ELF-1 (cell line): ENCODE results near the gene IL17REL.

Experiments used
- DNase-seq: peaks from one replicate; pipeline ENCODE4 v3.0.0-alpha.2; 2016; ENCODE audit warnings: low read depth, low spot score

Gene IL17REL

DNA sequence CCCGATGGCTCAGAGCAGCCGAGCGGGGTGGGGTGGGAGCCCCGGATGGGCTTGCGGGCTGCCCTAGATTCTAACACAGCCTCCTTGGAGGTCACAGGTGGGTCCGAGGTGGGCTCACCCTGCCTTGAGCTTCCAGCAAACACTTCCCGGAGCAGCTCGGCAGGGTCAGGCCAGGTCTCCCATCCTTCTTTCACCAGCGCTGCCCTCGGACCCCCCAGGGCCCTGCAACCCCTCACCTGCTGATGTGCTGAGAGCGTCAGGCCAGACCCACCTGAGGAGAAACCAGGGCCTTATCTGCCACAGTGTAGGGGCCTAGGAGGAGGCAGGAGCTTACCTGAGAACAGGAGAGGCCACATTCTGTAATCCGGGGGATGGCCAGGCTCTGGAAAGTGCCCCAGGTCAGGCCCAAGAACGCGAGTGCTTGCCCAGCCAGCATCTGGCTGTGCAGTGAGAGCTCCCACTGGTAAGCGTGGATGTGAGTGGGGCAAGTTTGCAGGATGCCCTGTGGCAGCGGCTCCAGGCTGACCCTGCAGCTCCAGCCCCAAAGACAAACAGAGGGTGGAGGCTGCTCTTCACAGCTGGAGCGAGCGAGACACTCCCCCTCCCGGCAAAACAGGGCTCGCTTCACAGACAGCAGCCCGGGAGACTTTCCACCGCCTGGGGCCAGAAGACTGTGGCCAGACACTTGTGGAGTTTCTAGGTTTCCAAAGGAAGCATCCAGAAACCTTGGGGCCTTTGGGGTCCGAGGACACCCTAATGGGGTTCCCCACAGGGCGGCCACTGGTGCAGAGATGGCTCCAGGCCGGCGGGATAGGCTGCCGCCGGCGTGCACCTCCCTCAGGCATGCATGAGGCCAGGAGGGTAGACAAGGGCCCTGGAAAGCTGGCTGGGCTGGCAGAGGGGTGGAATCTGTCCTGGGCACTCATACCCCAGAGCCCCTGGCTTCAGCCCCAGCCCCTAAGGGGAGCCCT lies at the start of gene IL17REL:
TSS of gene IL17REL (minus strand) at position 555 of the 971 bp plus-strand sequence. CDS start at position 436, 119 bp downstream.
- peak; percentile 62 for DNase-seq

DNA sequence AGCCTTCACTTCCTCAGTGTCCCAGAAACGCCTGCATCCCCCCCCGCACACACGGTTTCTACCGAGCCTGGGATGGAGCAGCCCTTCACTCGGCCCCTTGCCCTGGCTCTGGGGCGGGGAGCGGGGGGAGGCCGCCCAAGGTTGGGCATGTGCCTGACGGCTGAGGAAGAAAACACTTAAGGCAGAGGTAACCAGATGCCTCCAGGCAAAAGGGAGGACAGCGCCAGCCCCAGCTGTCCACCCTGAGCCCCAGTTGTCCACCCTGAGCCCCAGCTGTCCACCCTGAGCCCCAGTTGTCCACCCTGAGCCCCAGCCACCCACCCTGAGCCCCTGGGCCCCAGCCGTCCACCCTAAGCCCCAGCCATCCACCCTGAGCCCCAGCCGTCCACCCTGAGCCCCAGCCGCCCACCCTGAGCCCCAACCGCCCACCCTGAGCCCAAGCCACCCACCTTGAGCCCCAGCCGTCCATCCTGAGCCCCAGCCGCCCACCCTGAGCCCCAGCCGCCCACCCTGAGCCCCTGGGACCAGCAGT lies 49.3 kb upstream of the IL17REL start:
- DNase-seq: no peak

DNA sequence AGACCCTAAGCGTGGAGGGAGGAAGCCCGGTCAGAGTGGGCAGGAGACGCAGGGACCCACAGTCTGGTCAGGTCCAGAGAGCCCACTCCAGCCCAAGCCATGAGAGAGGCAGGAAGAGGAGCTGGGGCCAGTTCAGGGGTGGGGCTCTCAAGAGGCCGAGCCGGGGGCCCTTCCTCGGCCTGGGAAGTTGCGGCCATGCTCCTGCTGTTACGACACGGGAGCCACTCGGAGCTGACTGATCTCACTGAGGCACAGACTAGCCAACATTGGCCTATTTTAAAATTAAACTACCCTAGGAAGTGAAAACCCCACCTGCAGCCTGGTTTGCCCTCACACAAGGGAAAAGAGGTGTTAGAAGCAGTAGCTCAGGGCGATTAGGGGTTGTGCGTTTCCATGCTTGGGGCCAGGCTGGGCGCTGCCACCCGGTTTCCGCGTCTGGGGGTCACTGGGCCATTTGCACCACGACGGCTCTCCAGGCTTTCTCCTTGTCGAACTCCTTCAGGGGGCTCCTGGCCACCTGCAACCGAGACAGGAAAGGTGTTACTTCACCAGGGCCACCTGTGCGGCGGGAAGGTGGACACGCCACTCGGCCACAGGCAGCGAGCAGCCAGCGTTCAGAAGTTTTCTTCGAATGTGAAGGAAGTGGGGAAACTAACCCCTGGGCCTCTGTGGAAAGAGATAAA lies 48.7 kb upstream of the IL17REL start:
- no peak for DNase-seq

- DNase-seq: peak; percentile 77
Measured at GRCh38 chr22:50060441-50061140, 48.0 kb upstream of the IL17REL start.

- peak; percentile 24 for DNase-seq
Measured at GRCh38 chr22:50059881-50060262, 47.3 kb upstream of the IL17REL start.

GRCh38 chr22:50058906-50059880 lies 46.6 kb upstream of the IL17REL start:
- peak; percentile 55 for DNase-seq

DNA sequence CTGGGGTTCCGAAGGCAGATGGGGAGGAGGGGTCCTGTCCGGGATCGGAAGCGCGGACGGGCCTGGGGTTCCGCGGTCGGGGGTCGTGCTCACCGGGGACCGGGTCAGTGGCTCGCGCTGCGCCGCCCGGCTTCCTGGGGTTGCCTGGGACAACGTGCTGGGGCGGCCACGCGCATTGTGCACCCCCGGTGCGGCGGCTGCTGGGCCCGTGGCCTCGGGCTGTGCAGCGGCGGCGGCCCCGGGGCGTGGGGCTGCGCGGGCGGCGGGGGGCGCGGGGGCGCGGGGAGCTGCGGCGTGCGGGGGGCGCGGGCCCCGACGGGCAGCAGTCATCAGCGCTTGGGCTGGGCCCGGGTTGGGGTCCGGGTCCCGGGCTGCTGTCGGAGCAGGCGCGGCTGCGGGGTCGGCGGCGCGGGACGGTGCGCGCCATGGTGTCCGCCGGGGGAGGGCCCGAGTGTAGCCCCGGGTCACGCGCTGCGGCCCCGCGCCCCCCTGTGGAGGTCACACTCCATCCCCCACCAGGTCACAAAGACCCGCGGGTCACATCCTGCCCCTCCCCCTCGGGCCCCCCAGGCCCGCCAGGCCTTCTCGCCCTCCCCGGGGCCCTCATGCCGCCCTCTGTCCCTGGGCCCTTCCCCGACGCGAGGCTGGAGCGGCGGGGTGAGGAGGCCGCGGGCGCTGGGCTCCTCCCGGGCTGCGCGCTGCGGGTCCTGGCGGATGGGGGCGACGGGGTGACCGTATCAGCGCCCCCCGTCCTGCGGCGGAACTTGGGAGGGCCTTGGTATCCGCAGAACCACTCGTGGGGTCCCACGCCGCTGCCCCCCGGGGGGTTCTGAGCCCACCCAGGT lies 45.7 kb upstream of the IL17REL start, which contains the start of gene TTLL8:
TSS of gene TTLL8 (minus strand) at position 238 of the 845 bp plus-strand sequence.
- DNase-seq: no peak

- no peak for DNase-seq
Measured at GRCh38 chr22:50057278-50058060, 44.9 kb upstream of the IL17REL start.

DNA sequence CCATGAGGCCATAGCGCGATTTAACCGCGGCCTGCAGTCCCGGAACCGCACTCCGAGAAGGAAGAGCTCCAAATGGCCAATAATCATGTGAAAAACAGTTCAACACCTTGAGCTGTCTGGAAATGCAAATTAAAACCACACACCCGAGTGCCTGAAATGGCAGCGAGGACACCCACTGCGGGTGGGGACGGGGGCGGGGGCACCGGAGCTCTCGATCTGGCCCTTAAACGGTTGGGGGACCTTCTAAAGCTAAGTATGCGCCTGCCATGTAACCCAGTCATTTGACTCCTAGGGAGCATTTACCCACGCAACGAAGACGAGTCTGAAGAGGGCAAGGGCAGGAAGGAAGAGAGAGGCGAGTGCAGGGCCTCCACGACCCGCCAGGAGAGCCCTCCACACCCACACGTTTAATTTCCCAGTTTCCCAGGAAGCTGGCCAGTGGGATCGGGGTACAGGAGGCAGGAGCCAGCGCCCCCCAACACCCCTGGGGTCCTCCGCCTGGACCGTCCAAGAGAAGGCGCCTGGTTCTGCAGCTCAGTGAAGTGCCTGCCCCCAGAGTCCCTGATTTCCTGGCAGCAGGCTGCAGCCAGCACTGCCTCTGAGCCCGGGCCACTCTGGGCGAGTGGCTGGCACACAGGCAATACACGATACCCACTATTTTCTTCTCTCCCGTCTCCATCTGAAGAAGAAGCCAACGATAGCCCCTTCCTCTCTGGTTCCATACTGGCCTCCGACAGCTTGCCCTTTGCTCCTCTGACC lies 43.8 kb upstream of the IL17REL start:
- no peak for DNase-seq

- DNase-seq: no peak
Measured at GRCh38 chr22:50053861-50054260, 41.3 kb upstream of the IL17REL start.

GRCh38 chr22:50051930-50052329 lies 39.4 kb upstream of the IL17REL start:
- DNase-seq: no peak

DNA sequence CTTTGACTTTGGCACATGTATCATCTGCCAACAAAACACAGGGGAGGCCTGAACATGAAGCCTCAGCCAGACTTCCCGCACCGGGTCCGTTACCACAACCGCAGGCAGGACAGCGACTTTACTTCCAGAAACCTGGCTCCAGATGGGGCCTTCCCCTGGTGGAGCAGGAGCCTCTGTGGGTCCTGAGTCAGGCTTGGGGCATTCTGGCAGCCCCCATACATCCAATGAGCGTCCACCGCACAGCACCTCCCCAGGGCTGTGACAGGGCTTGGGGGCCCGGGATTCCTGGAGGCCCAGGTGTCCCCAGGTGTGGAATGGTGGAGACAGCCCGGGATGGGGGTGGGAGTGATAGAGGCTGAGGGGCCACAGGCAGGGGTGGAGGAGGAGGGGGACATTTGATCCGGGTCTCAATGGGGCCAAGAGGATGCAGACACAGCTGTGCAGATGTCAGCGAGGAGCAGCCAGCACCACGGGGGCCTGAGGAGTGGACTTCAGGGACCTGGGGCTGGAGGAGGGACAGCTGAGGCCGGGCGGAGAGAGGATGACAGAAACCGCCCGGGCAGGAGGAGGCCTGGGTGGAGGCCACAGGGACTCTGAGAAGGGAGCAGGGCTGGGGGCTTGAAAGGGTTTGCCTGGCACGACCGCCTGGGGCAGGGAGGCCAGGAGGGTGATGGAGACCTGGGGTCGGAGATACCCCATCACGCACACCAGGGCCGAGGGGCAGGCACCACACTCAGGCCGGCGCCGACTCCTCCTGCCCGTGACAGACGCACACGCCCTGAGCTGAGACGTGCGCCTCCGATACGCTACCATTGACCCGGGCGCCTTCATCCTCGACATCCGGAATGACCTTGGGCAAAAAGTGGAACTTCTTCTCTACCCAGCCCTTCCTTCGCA lies 37.0 kb upstream of the IL17REL start:
- no peak for DNase-seq

- DNase-seq: no peak
Measured at GRCh38 chr22:50048836-50049235, 36.3 kb upstream of the IL17REL start.

DNA sequence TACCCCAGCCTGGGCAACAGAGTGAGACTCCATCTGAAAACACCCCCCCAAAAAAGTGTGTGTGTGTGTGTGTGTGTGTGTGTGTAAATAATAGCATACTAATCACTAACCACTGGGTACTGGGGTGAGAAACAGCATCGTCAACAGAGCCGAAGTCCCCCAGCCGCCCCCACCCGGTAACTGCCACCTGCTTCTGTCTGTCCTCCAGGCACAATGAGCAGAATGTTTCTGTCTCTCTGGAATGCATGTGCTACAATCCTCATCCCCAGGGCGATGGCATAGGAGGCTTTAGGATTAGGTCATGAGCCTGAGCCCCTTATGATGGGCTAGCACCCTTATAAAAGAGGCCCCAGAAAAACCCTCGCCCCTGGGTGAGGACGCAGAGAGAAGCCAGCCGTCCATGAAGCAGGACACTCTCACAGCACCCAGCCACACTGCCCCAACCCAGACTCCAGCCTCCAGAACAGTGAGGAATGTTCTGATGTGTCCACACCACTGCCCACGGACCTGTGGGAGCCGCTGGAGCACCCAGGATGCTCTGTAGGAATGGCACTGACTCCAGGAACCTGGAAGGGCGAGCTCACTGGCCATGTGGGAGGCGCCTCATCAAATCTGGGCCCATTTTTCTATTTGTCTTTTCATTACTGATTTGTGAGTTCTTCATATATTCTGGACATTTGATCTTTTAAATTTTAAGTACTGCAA lies 35.6 kb upstream of the IL17REL start:
- DNase-seq: no peak

DNA sequence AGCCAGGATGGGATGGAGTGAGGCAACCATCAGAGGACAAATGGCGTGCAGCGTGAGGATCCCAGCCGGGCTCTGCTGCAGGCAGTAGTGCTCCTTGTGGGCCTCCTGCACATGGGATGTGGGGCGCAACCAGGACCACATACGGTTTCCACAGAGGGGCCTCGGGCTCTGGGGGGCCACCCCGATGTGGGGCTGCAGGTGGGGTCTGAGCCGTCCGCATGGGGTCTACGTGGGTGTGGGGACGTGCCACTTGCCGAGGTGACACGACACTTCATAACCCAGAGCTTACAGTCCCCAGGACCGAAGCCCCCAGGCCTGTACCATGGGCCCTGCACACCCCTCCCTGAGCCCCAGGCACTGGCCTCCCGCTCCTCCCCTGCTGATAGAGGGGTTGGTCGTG lies 34.8 kb upstream of the IL17REL start:
- no peak for DNase-seq

GRCh38 chr22:50046481-50047245 lies 34.1 kb upstream of the IL17REL start:
- no peak for DNase-seq
